Right atrium auricular region (tissue), 2 donors: Measurements from ENCODE around the gene DTX2. TPM values are rescaled to one million over a fixed set of nuclear protein-coding genes. Genes with fewer than 3 reads are reported as not detected.
"Not testable (repeated sequence)": the region's sequence is repeated elsewhere in the genome, so short reads cannot be mapped to it uniquely, and the experiment has no call there.

Source experiments
- DNase-seq: peaks from one replicate; pipeline ENCODE4 v3.0.0-alpha.2; 2019; ENCODE audit warnings: low spot score
- H3K27ac ChIP-seq, 2 donors: fragments of 200-600 bp; sonication (generic); 1 replicate in 1 of 2; 2 replicates in 1 of 2; pipeline ENCODE4 v1.5.1; 2016 to 2019
- H3K27me3 ChIP-seq, 2 donors: fragments of 200-600 bp; sonication (generic); one replicate each; pipeline versions ENCODE4 v1.5.1 to v1.6.0; 2017 to 2019
- H3K36me3 ChIP-seq: fragments of 200-600 bp; sonication (generic); one replicate; pipeline ENCODE4 v1.5.1; 2016
- H3K4me1 ChIP-seq, 2 donors: fragments of 200-600 bp; sonication (generic); one replicate each; pipeline versions ENCODE4 v1.5.1 to v1.6.0; 2017 to 2019
- H3K4me3 ChIP-seq, 2 donors: fragments of 200-600 bp; sonication (generic); 1 replicate in 1 of 2; 2 replicates in 1 of 2; pipeline ENCODE4 v1.5.1; 2017 to 2019; ENCODE audit warnings: mild to moderate bottlenecking in 1 of 2, moderate library complexity in 1 of 2
- H3K9me3 ChIP-seq, 2 donors: fragments of 200-600 bp; sonication (generic); one replicate each; pipeline ENCODE4 v1.5.1; 2019
- total RNA-seq, 2 donors: library from RNA; depleted of rRNA; stranded (reverse); fragments of >200 nt; gene quantifications; one replicate each; pipeline ENCODE4 v1.1.0, GENCODE V29; 2016
- TF ChIP-seq, protein P1 (sequence below), 2 donors: fragments of 200-600 bp; sonication (generic); IDR thresholded peaks; one replicate each; pipeline ENCODE4 v1.5.1; 2019; ENCODE audit warnings: antibody characterized with exemption in 2 of 2

DTX2 gene
- 10 to 100 TPM in 1 of 2 donors, 1 to 10 TPM in 1; 7.9 to 18.9 TPM for total RNA-seq

- not testable (repeated sequence) for H3K4me1 ChIP-seq, H3K36me3 ChIP-seq, H3K27me3 ChIP-seq, H3K9me3 ChIP-seq, DNase-seq
- peak within 1 kb of the TSS; percentile 62 to 69 for H3K27ac ChIP-seq
- peak within 1 kb of the TSS; percentile 60 to 74 for H3K4me3 ChIP-seq
Observed at GRCh38 chr7:76461464-76462101, at the start of gene DTX2. Gene DTX2, plus strand, starts transcription at chr7:76461709. Its CDS starts 18,801 bp downstream, at chr7:76480510.

DNA sequence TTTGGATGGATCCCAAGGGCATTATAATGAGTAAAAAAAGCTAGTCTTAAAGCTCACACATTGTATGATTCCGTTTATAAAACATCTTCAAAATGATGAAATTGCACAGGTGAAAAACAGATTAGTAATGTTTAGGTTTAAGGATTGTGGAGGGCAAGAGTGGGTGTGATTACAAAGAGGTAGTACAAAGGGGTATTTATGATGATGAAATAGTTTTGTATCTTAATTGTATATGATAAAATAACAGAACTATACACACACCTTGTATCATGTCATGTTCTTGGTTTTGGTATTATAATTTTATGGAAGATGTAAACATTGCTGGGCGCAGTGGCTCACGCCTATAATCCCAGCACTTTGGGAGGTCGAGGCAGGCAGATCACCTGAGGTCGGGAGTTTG lies 49.3 kb upstream of the DTX2 start:
- no peak overlapping the region for H3K4me3 ChIP-seq
- H3K27me3 ChIP-seq = no peaks in the 10 kb centered on the region
- H3K27ac ChIP-seq = no peak overlapping the region
- TF ChIP-seq, protein P1, sequence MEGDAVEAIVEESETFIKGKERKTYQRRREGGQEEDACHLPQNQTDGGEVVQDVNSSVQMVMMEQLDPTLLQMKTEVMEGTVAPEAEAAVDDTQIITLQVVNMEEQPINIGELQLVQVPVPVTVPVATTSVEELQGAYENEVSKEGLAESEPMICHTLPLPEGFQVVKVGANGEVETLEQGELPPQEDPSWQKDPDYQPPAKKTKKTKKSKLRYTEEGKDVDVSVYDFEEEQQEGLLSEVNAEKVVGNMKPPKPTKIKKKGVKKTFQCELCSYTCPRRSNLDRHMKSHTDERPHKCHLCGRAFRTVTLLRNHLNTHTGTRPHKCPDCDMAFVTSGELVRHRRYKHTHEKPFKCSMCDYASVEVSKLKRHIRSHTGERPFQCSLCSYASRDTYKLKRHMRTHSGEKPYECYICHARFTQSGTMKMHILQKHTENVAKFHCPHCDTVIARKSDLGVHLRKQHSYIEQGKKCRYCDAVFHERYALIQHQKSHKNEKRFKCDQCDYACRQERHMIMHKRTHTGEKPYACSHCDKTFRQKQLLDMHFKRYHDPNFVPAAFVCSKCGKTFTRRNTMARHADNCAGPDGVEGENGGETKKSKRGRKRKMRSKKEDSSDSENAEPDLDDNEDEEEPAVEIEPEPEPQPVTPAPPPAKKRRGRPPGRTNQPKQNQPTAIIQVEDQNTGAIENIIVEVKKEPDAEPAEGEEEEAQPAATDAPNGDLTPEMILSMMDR (IDR thresholded peaks at IDR 0.05) = no peak
- no peaks in the 10 kb centered on the region for H3K4me1 ChIP-seq
- H3K9me3 ChIP-seq = no peaks in the 10 kb centered on the region
- H3K36me3 ChIP-seq = no peaks in the 10 kb centered on the region
- no peak for DNase-seq

- not testable (repeated sequence) for DNase-seq, H3K36me3 ChIP-seq, H3K4me1 ChIP-seq, H3K27ac ChIP-seq, H3K9me3 ChIP-seq, H3K4me3 ChIP-seq, H3K27me3 ChIP-seq
Observed at GRCh38 chr7:76417654-76418310, 43.7 kb upstream of the DTX2 start.

GRCh38 chr7:76421097-76421496 lies 40.4 kb upstream of the DTX2 start:
- DNase-seq, H3K4me1 ChIP-seq, H3K9me3 ChIP-seq, H3K27me3 ChIP-seq, H3K4me3 ChIP-seq, H3K27ac ChIP-seq, H3K36me3 ChIP-seq: not testable (repeated sequence)

DNA sequence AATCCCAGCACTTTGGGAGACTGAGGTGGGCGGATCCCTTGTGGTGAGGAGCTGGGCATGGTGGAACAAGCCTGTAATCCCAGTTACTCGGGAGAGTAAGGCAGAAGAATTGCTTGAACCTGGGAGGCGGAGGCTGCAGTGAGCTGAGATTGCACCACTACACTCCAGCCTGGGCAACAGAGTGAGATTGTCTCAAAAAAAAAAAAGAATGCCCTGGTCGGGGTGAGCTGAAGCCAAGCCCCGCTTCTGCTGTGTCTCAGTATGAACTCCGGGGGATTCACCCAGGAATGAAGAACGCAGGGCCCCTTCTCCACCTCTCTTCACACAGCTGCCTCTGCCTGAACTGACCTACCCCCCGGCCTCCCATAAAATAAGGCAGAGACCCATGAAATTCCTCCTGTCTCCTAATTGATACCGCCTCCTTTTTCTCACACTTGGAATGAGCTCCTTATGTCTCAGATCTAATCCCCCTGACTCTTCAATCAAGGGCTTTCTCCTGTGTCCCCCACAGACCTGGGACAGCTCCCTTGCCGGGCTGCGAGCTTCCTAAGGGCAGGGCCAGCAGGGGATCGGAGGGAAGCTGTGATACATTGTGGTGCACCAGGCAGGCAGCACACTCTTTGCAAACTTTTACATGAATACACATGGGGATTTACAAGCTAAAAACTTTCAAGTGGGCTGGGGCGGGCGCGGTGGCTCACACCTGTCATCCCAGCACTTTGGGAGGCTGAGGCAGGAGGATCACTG lies 37.7 kb upstream of the DTX2 start:
- no peak overlapping the region for H3K4me3 ChIP-seq
- no peaks in the 10 kb centered on the region for H3K27me3 ChIP-seq
- TF ChIP-seq, protein P1 (IDR thresholded peaks at IDR 0.05) = no peak
- H3K27ac ChIP-seq = no peak overlapping the region
- H3K36me3 ChIP-seq = no peaks in the 10 kb centered on the region
- no peak for DNase-seq
- peaks cover 0 to 7% of the 10 kb centered on the region in 2 donors for H3K9me3 ChIP-seq
- no peaks in the 10 kb centered on the region for H3K4me1 ChIP-seq

GRCh38 chr7:76424413-76425111 lies 36.9 kb upstream of the DTX2 start, which contains the start of gene ZP3:
Gene ZP3, plus strand, starts transcription at chr7:76424950. Its CDS starts 15 bp downstream, at chr7:76424965.
- Histone ChIP-seq H3K36me3 (no peaks in the 10 kb centered on the region), H3K9me3 (peaks cover 0 to 7% of the 10 kb centered on the region in 2 donors), H3K27ac (no peak within 1 kb of the TSS), H3K4me1 (no peaks in the 10 kb centered on the region), H3K27me3 (no peaks in the 10 kb centered on the region), H3K4me3 (no peak within 1 kb of the TSS)
- TF ChIP-seq, protein P1 (IDR thresholded peaks at IDR 0.05) = no peak
- no peak for DNase-seq

DNA sequence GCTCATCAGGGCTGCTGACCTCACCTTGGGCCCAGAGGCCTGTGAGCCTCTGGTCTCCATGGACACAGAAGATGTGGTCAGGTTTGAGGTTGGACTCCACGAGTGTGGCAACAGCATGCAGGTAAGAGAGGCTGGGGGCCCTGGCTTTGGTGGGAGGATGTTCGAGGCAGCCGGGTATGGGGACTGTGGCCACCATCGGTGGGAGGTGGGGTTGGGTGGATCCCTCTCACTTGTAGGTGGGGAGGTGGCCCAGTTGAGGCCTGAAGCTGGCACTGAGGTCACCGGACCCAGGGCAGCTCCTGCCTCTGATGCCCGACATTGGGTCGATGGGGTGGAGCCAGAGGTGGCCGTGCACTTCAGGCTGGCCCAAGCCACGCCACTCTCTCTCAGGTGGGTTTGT lies 36.4 kb upstream of the DTX2 start:
- Histone ChIP-seq H3K36me3 (no peaks in the 10 kb centered on the region), H3K27me3 (no peaks in the 10 kb centered on the region), H3K4me1 (no peaks in the 10 kb centered on the region), H3K9me3 (peaks cover 0 to 4% of the 10 kb centered on the region in 2 donors), H3K27ac (no peak overlapping the region), H3K4me3 (no peak overlapping the region)
- TF ChIP-seq, protein P1 (IDR thresholded peaks at IDR 0.05) = no peak
- no peak for DNase-seq

DNA sequence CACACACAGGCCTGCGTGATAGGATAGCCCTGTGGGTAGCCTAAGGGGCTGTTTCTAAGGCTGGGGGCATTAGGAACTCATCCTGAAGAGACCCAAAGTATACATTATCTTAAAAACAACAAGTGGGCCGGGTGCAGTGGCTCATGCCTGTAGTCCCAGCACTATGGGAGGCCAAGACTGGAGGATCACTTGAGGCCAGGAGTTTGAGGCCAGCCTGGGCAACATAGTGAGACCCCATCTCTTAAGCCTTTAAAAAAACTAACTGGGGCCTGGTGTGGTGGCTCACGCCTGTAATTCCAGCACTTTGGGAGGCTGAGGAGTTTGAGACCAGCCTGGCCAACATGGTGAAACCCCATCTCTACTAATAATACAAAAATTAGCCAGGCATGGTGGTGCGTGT lies 36.0 kb upstream of the DTX2 start:
- not testable (repeated sequence) for H3K9me3 ChIP-seq, H3K27me3 ChIP-seq, H3K4me1 ChIP-seq, H3K36me3 ChIP-seq, DNase-seq, H3K4me3 ChIP-seq, H3K27ac ChIP-seq
